ENCODE measurements around the gene IFI6. TPM values are rescaled to one million over a fixed set of nuclear protein-coding genes. Genes with fewer than 3 reads are reported as not detected.
A peak's percentile ranks its signal among the peaks of the same experiment; 100 is the strongest.

IFI6 gene
- total and polyA plus RNA-seq, 2 of the 13 experiments (the other 11 are each of a cell fraction or from before 2014, with no cell fraction given) = 12.9 to 13.2 TPM

DNA sequence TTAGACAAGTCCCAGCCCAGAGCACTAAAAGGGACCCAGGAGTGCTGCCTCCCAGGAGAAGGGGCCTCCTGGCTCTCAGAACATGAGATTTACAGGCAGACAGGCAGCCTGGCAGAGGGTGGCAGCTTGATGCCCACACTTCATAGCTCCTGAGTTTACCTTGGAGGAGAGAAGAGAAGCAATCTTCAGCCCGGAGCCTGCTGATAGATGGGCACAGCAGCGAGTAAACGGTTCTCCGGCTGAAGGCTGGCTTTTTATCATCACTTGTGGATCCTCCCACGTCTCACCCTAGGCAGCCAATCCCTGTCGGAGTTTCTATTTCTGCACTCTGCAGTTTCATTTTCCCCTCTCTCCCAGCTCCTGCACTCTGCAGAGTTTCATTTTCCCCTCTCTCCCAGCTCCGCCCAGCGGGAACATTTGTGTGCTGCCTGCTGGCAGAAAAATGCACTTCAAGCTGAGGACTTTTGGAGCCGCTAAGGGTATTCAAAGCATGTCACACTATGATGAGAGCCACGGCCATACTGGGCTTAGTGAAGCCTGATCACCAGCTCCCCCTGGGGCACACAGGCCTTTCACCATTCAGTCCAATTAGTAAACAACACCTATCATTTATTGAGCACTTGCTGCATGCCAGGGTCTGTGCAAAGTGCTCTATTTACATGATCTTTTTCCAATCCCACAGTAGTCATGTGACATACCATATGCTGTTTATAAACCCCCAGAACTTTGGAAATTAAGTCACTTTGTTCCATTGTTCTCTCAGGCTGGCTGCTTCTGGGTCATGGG lies at the start of gene IFI6 (continued):
- TF ChIP-seq, protein P1, sequence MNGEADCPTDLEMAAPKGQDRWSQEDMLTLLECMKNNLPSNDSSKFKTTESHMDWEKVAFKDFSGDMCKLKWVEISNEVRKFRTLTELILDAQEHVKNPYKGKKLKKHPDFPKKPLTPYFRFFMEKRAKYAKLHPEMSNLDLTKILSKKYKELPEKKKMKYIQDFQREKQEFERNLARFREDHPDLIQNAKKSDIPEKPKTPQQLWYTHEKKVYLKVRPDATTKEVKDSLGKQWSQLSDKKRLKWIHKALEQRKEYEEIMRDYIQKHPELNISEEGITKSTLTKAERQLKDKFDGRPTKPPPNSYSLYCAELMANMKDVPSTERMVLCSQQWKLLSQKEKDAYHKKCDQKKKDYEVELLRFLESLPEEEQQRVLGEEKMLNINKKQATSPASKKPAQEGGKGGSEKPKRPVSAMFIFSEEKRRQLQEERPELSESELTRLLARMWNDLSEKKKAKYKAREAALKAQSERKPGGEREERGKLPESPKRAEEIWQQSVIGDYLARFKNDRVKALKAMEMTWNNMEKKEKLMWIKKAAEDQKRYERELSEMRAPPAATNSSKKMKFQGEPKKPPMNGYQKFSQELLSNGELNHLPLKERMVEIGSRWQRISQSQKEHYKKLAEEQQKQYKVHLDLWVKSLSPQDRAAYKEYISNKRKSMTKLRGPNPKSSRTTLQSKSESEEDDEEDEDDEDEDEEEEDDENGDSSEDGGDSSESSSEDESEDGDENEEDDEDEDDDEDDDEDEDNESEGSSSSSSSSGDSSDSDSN (CRISPR knock-in tag; IDR thresholded peaks at IDR 0.05) = no peak
- TF ChIP-seq HNF4G (IDR thresholded peaks at IDR 0.05; ENCODE audit: borderline replicate concordance, low read depth, low read length) (no peak), HNF4G (CRISPR knock-in tag; IDR thresholded peaks at IDR 0.05; ENCODE audit: borderline replicate concordance, low read depth) (no peak), BHLHE40 (IDR thresholded peaks at IDR 0.05; ENCODE audit: low read length) (no peak), ELF3 (CRISPR knock-in tag; IDR thresholded peaks at IDR 0.05) (no peak), ZSCAN25 (CRISPR knock-in tag; IDR thresholded peaks at IDR 0.05) (no peak), HNRNPUL1 (IDR thresholded peaks at IDR 0.05; ENCODE audit: low read depth, low read length) (no peak), ZNF672 (CRISPR knock-in tag; IDR thresholded peaks at IDR 0.05) (no peak), ZNF558 (CRISPR knock-in tag; IDR thresholded peaks at IDR 0.05; ENCODE audit: borderline replicate concordance) (no peak), ZBTB8A (CRISPR knock-in tag; IDR thresholded peaks at IDR 0.05; ENCODE audit: borderline replicate concordance, low read depth) (no peak), ZSCAN12 (CRISPR knock-in tag; IDR thresholded peaks at IDR 0.05) (no peak), GATAD1 (CRISPR knock-in tag; IDR thresholded peaks at IDR 0.05) (0 out of 2 replicates have a peak, but pooled peaks have one; percentile 13), ATAD3A (CRISPR knock-in tag; IDR thresholded peaks at IDR 0.05) (no peak), ZNF652 (CRISPR knock-in tag; IDR thresholded peaks at IDR 0.05; ENCODE audit: borderline replicate concordance, low read depth) (no peak), ZNF331 (CRISPR knock-in tag; IDR thresholded peaks at IDR 0.05) (no peak), NR3C1 (CRISPR knock-in tag; IDR thresholded peaks at IDR 0.05) (no peak), PITX1 (CRISPR knock-in tag; IDR thresholded peaks at IDR 0.05) (no peak), POLR2G (IDR thresholded peaks at IDR 0.05; ENCODE audit: low read depth, low read length) (peak; percentile 72), ARHGAP35 (CRISPR knock-in tag; IDR thresholded peaks at IDR 0.05; ENCODE audit: borderline replicate concordance) (no peak), DNMT3B (CRISPR knock-in tag; conservative IDR thresholded peaks at IDR 0.05) (no peak), ZNF350 (CRISPR knock-in tag; IDR thresholded peaks at IDR 0.05; ENCODE audit: borderline replicate concordance, low read depth) (no peak), ZNF780A (CRISPR knock-in tag; IDR thresholded peaks at IDR 0.05) (no peak)
- TF ChIP-seq, protein P2, sequence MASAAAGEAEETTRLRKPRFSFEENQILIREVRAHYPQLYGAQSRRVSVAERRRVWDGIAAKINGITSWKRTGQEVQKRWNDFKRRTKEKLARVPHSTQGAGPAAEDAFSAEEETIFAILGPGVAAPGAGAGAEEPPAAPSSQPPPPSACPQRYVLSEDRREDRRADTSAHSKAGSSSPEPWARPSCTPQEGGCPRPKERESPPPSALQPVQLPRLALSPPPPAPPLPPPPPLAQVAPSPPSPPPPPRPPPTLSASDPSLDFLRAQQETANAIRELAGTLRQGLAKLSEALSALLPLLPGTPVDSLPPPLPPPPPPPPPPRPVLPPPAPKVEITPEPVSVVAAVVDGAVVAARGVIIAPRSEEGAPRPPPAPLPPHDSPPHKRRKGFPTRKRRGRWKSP (CRISPR knock-in tag; IDR thresholded peaks at IDR 0.05) = 0 out of 2 replicates have a peak, but pooled peaks have one; percentile 49
- TF ChIP-seq, protein P3, sequence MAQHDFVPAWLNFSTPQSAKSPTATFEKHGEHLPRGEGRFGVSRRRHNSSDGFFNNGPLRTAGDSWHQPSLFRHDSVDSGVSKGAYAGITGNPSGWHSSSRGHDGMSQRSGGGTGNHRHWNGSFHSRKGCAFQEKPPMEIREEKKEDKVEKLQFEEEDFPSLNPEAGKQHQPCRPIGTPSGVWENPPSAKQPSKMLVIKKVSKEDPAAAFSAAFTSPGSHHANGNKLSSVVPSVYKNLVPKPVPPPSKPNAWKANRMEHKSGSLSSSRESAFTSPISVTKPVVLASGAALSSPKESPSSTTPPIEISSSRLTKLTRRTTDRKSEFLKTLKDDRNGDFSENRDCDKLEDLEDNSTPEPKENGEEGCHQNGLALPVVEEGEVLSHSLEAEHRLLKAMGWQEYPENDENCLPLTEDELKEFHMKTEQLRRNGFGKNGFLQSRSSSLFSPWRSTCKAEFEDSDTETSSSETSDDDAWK (CRISPR knock-in tag; IDR thresholded peaks at IDR 0.05) = no peak
- TF ChIP-seq, protein P4, sequence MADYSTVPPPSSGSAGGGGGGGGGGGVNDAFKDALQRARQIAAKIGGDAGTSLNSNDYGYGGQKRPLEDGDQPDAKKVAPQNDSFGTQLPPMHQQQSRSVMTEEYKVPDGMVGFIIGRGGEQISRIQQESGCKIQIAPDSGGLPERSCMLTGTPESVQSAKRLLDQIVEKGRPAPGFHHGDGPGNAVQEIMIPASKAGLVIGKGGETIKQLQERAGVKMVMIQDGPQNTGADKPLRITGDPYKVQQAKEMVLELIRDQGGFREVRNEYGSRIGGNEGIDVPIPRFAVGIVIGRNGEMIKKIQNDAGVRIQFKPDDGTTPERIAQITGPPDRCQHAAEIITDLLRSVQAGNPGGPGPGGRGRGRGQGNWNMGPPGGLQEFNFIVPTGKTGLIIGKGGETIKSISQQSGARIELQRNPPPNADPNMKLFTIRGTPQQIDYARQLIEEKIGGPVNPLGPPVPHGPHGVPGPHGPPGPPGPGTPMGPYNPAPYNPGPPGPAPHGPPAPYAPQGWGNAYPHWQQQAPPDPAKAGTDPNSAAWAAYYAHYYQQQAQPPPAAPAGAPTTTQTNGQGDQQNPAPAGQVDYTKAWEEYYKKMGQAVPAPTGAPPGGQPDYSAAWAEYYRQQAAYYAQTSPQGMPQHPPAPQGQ (CRISPR knock-in tag; IDR thresholded peaks at IDR 0.05; ENCODE audit: borderline replicate concordance) = no peak
